ENCODE measurements around the gene AQP5. TPM values are rescaled to one million over a fixed set of nuclear protein-coding genes. Genes with fewer than 3 reads are reported as not detected.

The AQP5 gene
- polyA plus RNA-seq, 4 donors = 0.12 TPM; not detected in 2

- DNase-seq = no peak
- Histone ChIP-seq H3K4me3 (ENCODE audit: low read depth in 1 of 3, low read length in 3 of 3) (no peak overlapping the region), H3K36me3 (ENCODE audit: control insufficient read depth in 3 of 3, insufficient read depth in 2 of 3, low read depth in 1 of 3, low read length in 3 of 3) (peaks cover 0 to 18% (median 4%) of the 10 kb centered on the region in 3 donors), H3K27ac (ENCODE audit: low read depth in 1 of 3, low read length in 2 of 3) (no peak overlapping the region), H3K9me3 (ENCODE audit: control insufficient read depth in 2 of 2, insufficient read depth in 1 of 2, low read depth in 1 of 2, low read length in 1 of 2) (no peaks in the 10 kb centered on the region), H3K4me1 (ENCODE audit: control insufficient read depth in 3 of 3, insufficient read depth in 2 of 3, low read depth in 1 of 3, low read length in 2 of 3) (no peaks in the 10 kb centered on the region), H3K27me3 (ENCODE audit: control insufficient read depth in 3 of 3, insufficient read depth in 3 of 3, low read length in 3 of 3) (no peaks in the 10 kb centered on the region)
- no peak for FAIRE-seq
Measured at GRCh38 chr12:50004696-50005095, 43.0 kb downstream of the AQP5 start.

GRCh38 chr12:50005175-50005574 is 43.5 kb downstream of the AQP5 start:
- H3K4me1 ChIP-seq (ENCODE audit: control insufficient read depth in 3 of 3, insufficient read depth in 2 of 3, low read depth in 1 of 3, low read length in 2 of 3) = no peaks in the 10 kb centered on the region
- WGBS, 3 donors = 77 to 98% (median 97%) methylated on average over 3 of the region's 3 CpGs
- H3K27me3 ChIP-seq (ENCODE audit: control insufficient read depth in 3 of 3, insufficient read depth in 3 of 3, low read length in 3 of 3) = no peaks in the 10 kb centered on the region
- no peak overlapping the region for H3K27ac ChIP-seq (ENCODE audit: low read depth in 1 of 3, low read length in 2 of 3)
- no peak overlapping the region for H3K4me3 ChIP-seq (ENCODE audit: low read depth in 1 of 3, low read length in 3 of 3)
- DNase-seq (no peak), FAIRE-seq (no peak)
- no peaks in the 10 kb centered on the region for H3K9me3 ChIP-seq (ENCODE audit: control insufficient read depth in 2 of 2, insufficient read depth in 1 of 2, low read depth in 1 of 2, low read length in 1 of 2)
- H3K36me3 ChIP-seq (ENCODE audit: control insufficient read depth in 3 of 3, insufficient read depth in 2 of 3, low read depth in 1 of 3, low read length in 3 of 3) = peaks cover 0 to 16% (median 4%) of the 10 kb centered on the region in 3 donors

GRCh38 chr12:50006280-50006679 is 44.6 kb downstream of the AQP5 start:
- no peak for FAIRE-seq

GRCh38 chr12:50006754-50007442 is 45.2 kb downstream of the AQP5 start:
- Histone ChIP-seq H3K4me1 (ENCODE audit: control insufficient read depth in 3 of 3, insufficient read depth in 2 of 3, low read depth in 1 of 3, low read length in 2 of 3) (no peaks in the 10 kb centered on the region), H3K4me3 (ENCODE audit: low read depth in 1 of 3, low read length in 3 of 3) (no peak overlapping the region), H3K36me3 (ENCODE audit: control insufficient read depth in 3 of 3, insufficient read depth in 2 of 3, low read depth in 1 of 3, low read length in 3 of 3) (peaks cover 0 to 7% (median 4%) of the 10 kb centered on the region in 3 donors), H3K9me3 (ENCODE audit: control insufficient read depth in 2 of 2, insufficient read depth in 1 of 2, low read depth in 1 of 2, low read length in 1 of 2) (no peaks in the 10 kb centered on the region), H3K27me3 (ENCODE audit: control insufficient read depth in 3 of 3, insufficient read depth in 3 of 3, low read length in 3 of 3) (no peaks in the 10 kb centered on the region), H3K27ac (ENCODE audit: low read depth in 1 of 3, low read length in 2 of 3) (no peak overlapping the region)
- no peak for FAIRE-seq
- 77 to 86% (median 86%) methylated on average over 1 of the region's 1 CpG for WGBS, 3 donors
- DNase-seq = no peak

More at GRCh38 chr12:50006280-50006679, 44.6 kb downstream of the AQP5 start:
- Histone ChIP-seq H3K27ac (ENCODE audit: low read depth in 1 of 3, low read length in 2 of 3) (no peak overlapping the region), H3K36me3 (ENCODE audit: control insufficient read depth in 3 of 3, insufficient read depth in 2 of 3, low read depth in 1 of 3, low read length in 3 of 3) (peaks cover 0 to 9% (median 4%) of the 10 kb centered on the region in 3 donors), H3K4me3 (ENCODE audit: low read depth in 1 of 3, low read length in 3 of 3) (no peak overlapping the region), H3K27me3 (ENCODE audit: control insufficient read depth in 3 of 3, insufficient read depth in 3 of 3, low read length in 3 of 3) (no peaks in the 10 kb centered on the region), H3K4me1 (ENCODE audit: control insufficient read depth in 3 of 3, insufficient read depth in 2 of 3, low read depth in 1 of 3, low read length in 2 of 3) (no peaks in the 10 kb centered on the region), H3K9me3 (ENCODE audit: control insufficient read depth in 2 of 2, insufficient read depth in 1 of 2, low read depth in 1 of 2, low read length in 1 of 2) (no peaks in the 10 kb centered on the region)
- DNase-seq = no peak
- 90 to 98% (median 95%) methylated on average over 7 of the region's 7 CpGs for WGBS, 3 donors

GRCh38 chr12:50013361-50014147 is 51.9 kb downstream of the AQP5 start:
- Histone ChIP-seq H3K27ac (ENCODE audit: low read depth in 1 of 3, low read length in 2 of 3) (no peak overlapping the region), H3K36me3 (ENCODE audit: control insufficient read depth in 3 of 3, insufficient read depth in 2 of 3, low read depth in 1 of 3, low read length in 3 of 3) (peaks cover 0 to 17% (median 0%) of the 10 kb centered on the region in 3 donors), H3K27me3 (ENCODE audit: control insufficient read depth in 3 of 3, insufficient read depth in 3 of 3, low read length in 3 of 3) (no peaks in the 10 kb centered on the region), H3K4me3 (ENCODE audit: low read depth in 1 of 3, low read length in 3 of 3) (no peak overlapping the region), H3K9me3 (ENCODE audit: control insufficient read depth in 2 of 2, insufficient read depth in 1 of 2, low read depth in 1 of 2, low read length in 1 of 2) (no peaks in the 10 kb centered on the region), H3K4me1 (ENCODE audit: control insufficient read depth in 3 of 3, insufficient read depth in 2 of 3, low read depth in 1 of 3, low read length in 2 of 3) (peaks cover 0 to 9% (median 0%) of the 10 kb centered on the region in 3 donors)
- DNase-seq = no peak
- 83 to 88% (median 88%) methylated on average over 2 of the region's 2 CpGs for WGBS, 3 donors
- FAIRE-seq = no peak

- no peak for FAIRE-seq
- no peak for DNase-seq
- WGBS, 3 donors = 92 to 96% (median 95%) methylated on average over 3 of the region's 3 CpGs
- H3K27ac ChIP-seq (ENCODE audit: low read depth in 1 of 3, low read length in 2 of 3) = no peak overlapping the region
- H3K4me3 ChIP-seq (ENCODE audit: low read depth in 1 of 3, low read length in 3 of 3) = no peak overlapping the region
- H3K27me3 ChIP-seq (ENCODE audit: control insufficient read depth in 3 of 3, insufficient read depth in 3 of 3, low read length in 3 of 3) = no peaks in the 10 kb centered on the region
- peaks cover 0 to 17% (median 0%) of the 10 kb centered on the region in 3 donors for H3K36me3 ChIP-seq (ENCODE audit: control insufficient read depth in 3 of 3, insufficient read depth in 2 of 3, low read depth in 1 of 3, low read length in 3 of 3)
- H3K4me1 ChIP-seq (ENCODE audit: control insufficient read depth in 3 of 3, insufficient read depth in 2 of 3, low read depth in 1 of 3, low read length in 2 of 3) = peaks cover 0 to 9% (median 0%) of the 10 kb centered on the region in 3 donors
- H3K9me3 ChIP-seq (ENCODE audit: control insufficient read depth in 2 of 2, insufficient read depth in 1 of 2, low read depth in 1 of 2, low read length in 1 of 2) = no peaks in the 10 kb centered on the region
Measured at GRCh38 chr12:50014342-50014741, 52.7 kb downstream of the AQP5 start.

Other genes starting within 250 kb of the AQP5 start
- 100 to 1,000 TPM; 174 to 687 (median 294) TPM for gene TMBIM6, start 220.3 kb upstream of the AQP5 start, polyA plus RNA-seq
- gene NCKAP5L, start 133.5 kb upstream of the AQP5 start, polyA plus RNA-seq = 1 to 10 TPM in 3 of 4 donors, under 1 TPM in 1; 0.45 to 7.0 (median 2.9) TPM
- gene BCDIN3D, start 118.8 kb upstream of the AQP5 start, polyA plus RNA-seq = 1 to 10 TPM; 2.4 to 5.3 (median 3.1) TPM
- 10 to 100 TPM in 1 of 4 donors, 1 to 10 TPM in 1, not detected in 2; 2.2 to 13.5 TPM for gene FAIM2, start 58.0 kb upstream of the AQP5 start, polyA plus RNA-seq
- gene AQP2, start 11.1 kb upstream of the AQP5 start, polyA plus RNA-seq = under 1 TPM in 1 of 4 donors, not detected in 3; 0.04 TPM
- under 1 TPM in 2 of 4 donors, not detected in 2; 0.09 to 0.31 TPM for gene AQP6, start 11.1 kb downstream of the AQP5 start, polyA plus RNA-seq
- 10 to 100 TPM in 2 of 4 donors, 1 to 10 TPM in 2; 3.5 to 25.9 (median 14.4) TPM for gene RACGAP1, start 63.6 kb downstream of the AQP5 start, polyA plus RNA-seq
- gene ASIC1, start 95.7 kb downstream of the AQP5 start, polyA plus RNA-seq = 1 to 10 TPM in 1 of 4 donors, under 1 TPM in 2, not detected in 1; 0.81 to 2.2 (median 0.85) TPM
- 10 to 100 TPM; 18.1 to 54.1 (median 20.7) TPM for gene SMARCD1, start 123.5 kb downstream of the AQP5 start, polyA plus RNA-seq
- gene GPD1, start 142.1 kb downstream of the AQP5 start, polyA plus RNA-seq = 100 to 1,000 TPM in 3 of 4 donors, 10 to 100 TPM in 1; 97.1 to 198 (median 157) TPM
- 100 to 1,000 TPM in 3 of 4 donors, 10 to 100 TPM in 1; 61.9 to 236 (median 158) TPM for gene COX14, start 150.4 kb downstream of the AQP5 start, polyA plus RNA-seq
- gene CERS5, start 205.5 kb downstream of the AQP5 start, polyA plus RNA-seq = 10 to 100 TPM; 10.1 to 29.2 (median 18.9) TPM